Esophagus (tissue), 2 donors: ENCODE results near the gene TAGAP. TPM values are rescaled to one million over a fixed set of nuclear protein-coding genes. Genes with fewer than 3 reads are reported as not detected.

ENCODE experiments used
- H3K27ac ChIP-seq, 2 donors: one replicate each; pipeline ENCODE4 v1.5.1; 2013; ENCODE audit warnings: low read depth in 2 of 2, mild to moderate bottlenecking in 2 of 2, inconsistent platforms in 1 of 2, low read length in 1 of 2, moderate library complexity in 1 of 2
- H3K27me3 ChIP-seq, 2 donors: one replicate each; pipeline ENCODE4 v1.6.1; 2013; ENCODE audit warnings: low read length in 2 of 2, control low read depth in 1 of 2, mild to moderate bottlenecking in 1 of 2; ENCODE audit not compliant: insufficient read depth in 2 of 2, control insufficient read depth in 1 of 2
- H3K36me3 ChIP-seq, 2 donors: one replicate each; pipeline ENCODE4 v1.6.1; 2013; ENCODE audit warnings: low read length in 1 of 2; ENCODE audit not compliant: control insufficient read depth in 2 of 2, insufficient read depth in 2 of 2
- H3K4me1 ChIP-seq, 2 donors: one replicate each; pipeline ENCODE4 v1.6.1; 2013; ENCODE audit warnings: low read length in 1 of 2; ENCODE audit not compliant: control insufficient read depth in 2 of 2, insufficient read depth in 2 of 2
- H3K4me3 ChIP-seq, 2 donors: one replicate each; pipeline ENCODE4 v1.5.1; 2013; ENCODE audit warnings: low read length in 2 of 2, mild to moderate bottlenecking in 2 of 2, low read depth in 1 of 2, moderate library complexity in 1 of 2
- H3K9me3 ChIP-seq, 2 donors: one replicate each; pipeline ENCODE4 v1.6.1; 2013; ENCODE audit warnings: mild to moderate bottlenecking in 2 of 2, low read depth in 1 of 2, low read length in 1 of 2, moderate library complexity in 1 of 2; ENCODE audit not compliant: control insufficient read depth in 2 of 2, insufficient read depth in 1 of 2
- WGBS, 2 donors: extraction: QIAGEN DNeasy Blood & Tissue Kit; methylation state at CpG; one replicate each; pipeline ENCODE4 v1.1.7; 2013; 5-methylcytosine and 5-hydroxymethylcytosine counted together
- polyA plus RNA-seq, 2 donors: library from polyadenylated mRNA; stranded (reverse); fragments of 200-250 nt; gene quantifications; one replicate each; pipeline ENCODE4 v1.2.3, GENCODE V29; 2013
- donor health status: healthy with polysubstance abuse.
- donor health status: Bipolar disorder and iron deficiency.

TAGAP gene
- polyA plus RNA-seq, 2 donors: 0.59 to 0.76 TPM

DNA sequence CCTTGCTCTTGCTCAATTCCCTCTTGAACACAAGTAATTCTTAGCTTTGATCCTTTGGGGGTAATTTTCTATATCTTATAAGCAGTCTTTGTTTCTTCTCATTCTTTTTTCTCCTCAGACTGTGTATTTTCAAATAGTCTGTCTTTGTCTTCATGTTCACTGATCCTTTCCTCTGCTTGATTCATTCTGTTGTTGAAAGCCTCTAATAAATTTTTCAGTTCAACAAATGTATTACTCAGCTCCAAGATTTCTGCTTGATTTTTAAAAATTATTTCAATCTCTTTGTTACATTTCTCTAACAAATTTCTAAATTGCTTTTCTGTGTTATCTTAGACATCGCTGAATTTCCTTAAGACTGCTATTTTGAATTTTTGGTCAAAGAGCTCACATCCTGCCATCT lies 56.3 kb downstream of the TAGAP start:
- Histone ChIP-seq H3K27ac (no peak overlapping the region), H3K4me3 (no peak overlapping the region), H3K9me3 (peaks cover 0 to 3% of the 10 kb centered on the region in 2 donors), H3K27me3 (no peaks in the 10 kb centered on the region), H3K36me3 (peaks cover 0 to 3% of the 10 kb centered on the region in 2 donors), H3K4me1 (peaks cover 0 to 4% of the 10 kb centered on the region in 2 donors)
- 96 to 98% methylated on average over 1 of the region's 1 CpG for WGBS, 2 donors

DNA sequence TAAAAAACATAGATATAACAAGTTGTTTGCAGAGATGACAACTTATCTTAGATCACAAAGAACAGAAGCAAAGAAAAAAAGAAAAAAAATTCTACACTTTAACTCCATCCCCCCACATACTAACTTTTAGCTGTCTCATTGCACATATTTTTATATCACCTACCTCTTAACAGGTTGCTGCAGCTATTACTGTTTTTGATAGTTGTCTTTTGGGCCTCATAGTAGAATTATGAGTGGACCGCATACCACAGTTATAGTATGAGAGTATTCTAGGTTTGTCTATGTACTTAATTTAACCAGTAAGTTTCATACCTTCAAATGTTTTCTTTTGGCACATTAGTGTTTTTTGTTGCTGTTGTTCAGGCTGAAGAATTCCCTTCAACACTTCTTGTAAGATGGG lies 57.1 kb downstream of the TAGAP start:
- no peak overlapping the region for H3K4me3 ChIP-seq
- no peak overlapping the region for H3K27ac ChIP-seq
- H3K4me1 ChIP-seq: peaks cover 0 to 4% of the 10 kb centered on the region in 2 donors
- 97% methylated on average over 1 of the region's 1 CpG for WGBS, 2 donors
- H3K36me3 ChIP-seq: peaks cover 0 to 3% of the 10 kb centered on the region in 2 donors
- no peaks in the 10 kb centered on the region for H3K27me3 ChIP-seq
- H3K9me3 ChIP-seq: peaks cover 0 to 3% of the 10 kb centered on the region in 2 donors

Other genes with a start within 250 kb of the TAGAP start
- 100 to 1,000 TPM; 211 to 257 TPM for gene EZR, start 225.6 kb downstream of the TAGAP start, polyA plus RNA-seq
- 1 to 10 TPM; 6.1 to 6.3 TPM for gene RSPH3, start 44.8 kb downstream of the TAGAP start, polyA plus RNA-seq
- gene FNDC1, start 124.4 kb upstream of the TAGAP start, polyA plus RNA-seq: under 1 TPM; 0.01 to 0.02 TPM